ENCODE results near the gene ISOC2.
A peak's percentile ranks its signal among the peaks of the same experiment; 100 is the strongest.

Gene ISOC2

GRCh38 chr19:55477905-55478304, 16.5 kb upstream of the ISOC2 start:
- in situ Hi-C loops (cut with HindIII; ENCODE audit: low sequenced_read_pairs), result no loop called here
- no peak for DNase-seq (ENCODE audit: low read depth, low spot score)
- peak overlapping the region; percentile 62 for H3K4me3 ChIP-seq (ENCODE audit: low read depth, low read length)
- TF ChIP-seq CTCF (IDR thresholded peaks at IDR 0.05; ENCODE audit: low read depth, low read length), result no peak

- in situ Hi-C loops (cut with HindIII; ENCODE audit: low sequenced_read_pairs), result no loop called here
These were observed 14.8 kb upstream of the ISOC2 start, which contains the start of gene ZNF628 for GRCh38 chr19:55476100-55476775. TSS of gene ZNF628 (plus strand) at chr19:55476617. CDS start at chr19:55479911, 3,294 bp downstream.

DNA sequence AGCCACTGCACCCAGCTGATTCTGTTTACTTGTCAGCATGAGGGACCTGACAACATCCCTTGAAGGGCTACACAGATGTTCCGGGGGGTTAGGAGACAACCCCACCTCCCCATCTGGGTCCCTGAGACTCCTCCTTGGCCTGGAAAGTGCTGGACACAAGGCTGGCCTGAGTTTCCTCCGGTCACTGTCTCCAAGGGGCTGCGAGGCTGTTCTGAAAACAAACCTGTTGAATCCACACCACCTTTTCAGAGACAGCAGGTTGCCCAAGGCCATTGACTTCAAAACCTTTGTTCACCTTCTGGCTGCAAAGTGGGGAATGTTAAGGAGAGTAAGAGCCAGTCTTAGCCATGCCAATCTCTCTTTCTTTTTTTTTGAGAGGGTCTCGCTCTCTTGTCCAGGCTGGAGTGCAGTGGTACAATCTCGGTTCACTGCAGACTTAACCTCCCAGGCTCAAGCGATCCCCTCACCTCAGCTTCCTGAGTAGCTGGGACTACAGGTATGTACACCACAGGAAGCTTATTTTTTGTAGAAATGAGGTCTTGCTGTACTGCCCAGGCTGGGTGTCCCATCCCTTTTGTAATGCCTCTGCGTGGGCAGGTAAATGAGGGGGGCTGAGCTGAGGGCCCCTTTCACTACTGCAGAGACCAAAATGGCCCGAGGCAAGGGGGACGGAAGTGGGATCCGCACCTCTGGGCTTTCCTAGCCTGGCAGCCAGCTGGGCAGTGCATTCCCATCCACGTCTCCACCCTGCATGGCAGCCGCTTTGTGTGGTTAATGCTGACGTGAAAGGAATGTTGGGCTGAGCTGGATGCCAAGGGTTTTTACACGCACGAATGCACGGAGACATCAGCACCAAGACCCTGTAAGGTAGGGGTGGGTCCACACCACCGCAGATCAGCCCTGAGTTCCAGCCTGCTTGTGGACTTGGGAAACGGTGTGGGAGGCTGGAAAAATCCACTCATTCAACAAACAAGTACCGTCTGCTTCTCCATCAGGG, 13.1 kb upstream of the ISOC2 start:
- TF ChIP-seq CTCF (IDR thresholded peaks at IDR 0.05; ENCODE audit: low read depth, low read length), result no peak
- in situ Hi-C loops (cut with HindIII; ENCODE audit: low sequenced_read_pairs), result no loop called here
- H3K4me3 ChIP-seq (ENCODE audit: low read depth, low read length), result no peak overlapping the region
- peak; percentile 69 for DNase-seq (ENCODE audit: low read depth, low spot score)

More at GRCh38 chr19:55476100-55476775, 14.8 kb upstream of the ISOC2 start, which contains the start of gene ZNF628:
- peak within 1 kb of the TSS; percentile 62 for H3K4me3 ChIP-seq (ENCODE audit: low read depth, low read length)
- TF ChIP-seq CTCF (IDR thresholded peaks at IDR 0.05; ENCODE audit: low read depth, low read length), result no peak
- peak; percentile 99 for DNase-seq (ENCODE audit: low read depth, low spot score)

GRCh38 chr19:55473225-55474012, 12.0 kb upstream of the ISOC2 start:
- DNase-seq (ENCODE audit: low read depth, low spot score), result peak; percentile 63
- H3K4me3 ChIP-seq (ENCODE audit: low read depth, low read length), result no peak overlapping the region
- TF ChIP-seq CTCF (IDR thresholded peaks at IDR 0.05; ENCODE audit: low read depth, low read length), result no peak
- in situ Hi-C loops (cut with HindIII; ENCODE audit: low sequenced_read_pairs), result no loop called here

GRCh38 chr19:55472463-55472862, 11.0 kb upstream of the ISOC2 start:
- in situ Hi-C loops (cut with HindIII; ENCODE audit: low sequenced_read_pairs), result no loop called here
- TF ChIP-seq CTCF (IDR thresholded peaks at IDR 0.05; ENCODE audit: low read depth, low read length), result no peak
- H3K4me3 ChIP-seq (ENCODE audit: low read depth, low read length), result no peak overlapping the region
- peak; percentile 65 for DNase-seq (ENCODE audit: low read depth, low spot score)

DNA sequence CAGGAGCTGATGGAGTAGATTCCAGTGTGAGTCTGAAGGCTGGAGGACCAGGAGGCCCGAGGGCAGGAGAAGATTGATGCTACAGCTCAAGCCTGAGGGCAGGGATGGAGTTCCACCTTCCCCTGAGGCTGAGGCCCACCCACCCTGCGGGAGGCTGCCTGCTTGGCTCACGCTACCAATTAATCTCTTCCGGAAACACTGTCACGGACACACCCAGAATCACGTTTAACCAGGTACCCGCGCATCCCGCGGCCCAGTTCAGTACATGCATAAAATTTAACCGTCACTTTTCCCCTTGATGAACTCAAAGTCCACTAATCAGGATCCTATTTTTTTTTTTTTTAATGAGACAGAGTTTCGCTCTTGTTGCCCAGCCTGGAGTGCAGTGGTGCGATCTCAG, 9.8 kb upstream of the ISOC2 start:
- TF ChIP-seq CTCF (IDR thresholded peaks at IDR 0.05; ENCODE audit: low read depth, low read length), result no peak
- DNase-seq (ENCODE audit: low read depth, low spot score), result no peak
- in situ Hi-C loops (cut with HindIII; ENCODE audit: low sequenced_read_pairs), result no loop called here
- no peak overlapping the region for H3K4me3 ChIP-seq (ENCODE audit: low read depth, low read length)
